Upper lobe of left lung (tissue), 6 donors: ENCODE data around the gene TFF3. TPM values are rescaled to one million over a fixed set of nuclear protein-coding genes. Genes with fewer than 3 reads are reported as not detected.

Source experiments
- ATAC-seq, 2 donors: fragments of 200-7000 bp; cut with Tn5 transposase; one replicate each; pipeline ENCODE4 v1.9.1; 2022; ENCODE audit warnings: mild to moderate bottlenecking in 2 of 2, moderate library complexity in 2 of 2; ENCODE audit not compliant: low FRiP score in 2 of 2
- DNase-seq, 2 donors: peaks; one replicate each; pipeline ENCODE4 v3.0.0-alpha.2; 2019 to 2020
- H3K27ac ChIP-seq, 4 donors: fragments of 200-600 bp; sonication (generic); one replicate each; pipeline ENCODE4 v1.5.1; 2016 to 2019
- H3K27me3 ChIP-seq, 4 donors: fragments of 200-600 bp; sonication (generic); one replicate each; pipeline ENCODE4 v1.5.1; 2017 to 2019
- H3K36me3 ChIP-seq, 4 donors: fragments of 200-600 bp; sonication (generic); one replicate each; pipeline ENCODE4 v1.5.1; 2016 to 2019
- H3K4me1 ChIP-seq, 4 donors: fragments of 200-600 bp; sonication (generic); one replicate each; pipeline ENCODE4 v1.5.1; 2018 to 2019
- H3K4me3 ChIP-seq, 4 donors: fragments of 200-600 bp; sonication (generic); one replicate each; pipeline ENCODE4 v1.5.1; 2017 to 2019; ENCODE audit warnings: mild to moderate bottlenecking in 2 of 4, moderate library complexity in 1 of 4
- H3K9me3 ChIP-seq, 4 donors: fragments of 200-600 bp; sonication (generic); one replicate each; pipeline ENCODE4 v1.5.1; 2018 to 2019
- EP300 ChIP-seq, 4 donors: sonication (generic); formaldehyde crosslinking; IDR thresholded peaks; one replicate each; pipeline ENCODE4 v1.5.1; 2017; ENCODE audit warnings: antibody characterized with exemption in 4 of 4, control low read depth in 2 of 4
- POLR2A ChIP-seq, 4 donors: fragments of 450-650 bp; IDR thresholded peaks; one replicate each; pipeline ENCODE4 v1.5.1; 2016 to 2017; ENCODE audit warnings: antibody characterized with exemption in 4 of 4, mild to moderate bottlenecking in 2 of 4
- POLR2AphosphoS5 ChIP-seq, 2 donors: sonication (generic); formaldehyde crosslinking; IDR thresholded peaks; one replicate each; pipeline ENCODE4 v1.5.1; 2017; ENCODE audit warnings: antibody characterized with exemption in 2 of 2
- WGBS, 2 donors: methylation state at CpG; one replicate each; pipeline ENCODE4 v1.1.5; 2017 to 2018; 5-methylcytosine and 5-hydroxymethylcytosine counted together
- total RNA-seq, 6 donors: library from RNA; depleted of rRNA in 4 of 6; stranded (reverse); fragments of >200 nt in 4 of 6; gene quantifications; one replicate each; pipeline versions ENCODE4 v1.1.0 to v1.2.1, GENCODE V29; 2016 to 2021
- TF ChIP-seq, protein P1 (sequence below), 6 experiments: fragments of 450-650 bp in 4 of 6; fragments of 200-600 bp in 2 of 6; sonication (generic) in 2 of 6; IDR thresholded peaks; one replicate each; pipeline ENCODE4 v1.5.1; 2016 to 2019; ENCODE audit warnings: antibody characterized with exemption in 6 of 6
- donor health status: DM: no; HTN: no; CAD: no; lungs with moderate emphysema.
- donor health status: DM: no; HTN: yes; CAD: no; lungs with severe emphysema.

Gene TFF3
- total RNA-seq, 6 donors from 2014 or later, result 5.9 to 21.5 (median 18.2) TPM

DNA sequence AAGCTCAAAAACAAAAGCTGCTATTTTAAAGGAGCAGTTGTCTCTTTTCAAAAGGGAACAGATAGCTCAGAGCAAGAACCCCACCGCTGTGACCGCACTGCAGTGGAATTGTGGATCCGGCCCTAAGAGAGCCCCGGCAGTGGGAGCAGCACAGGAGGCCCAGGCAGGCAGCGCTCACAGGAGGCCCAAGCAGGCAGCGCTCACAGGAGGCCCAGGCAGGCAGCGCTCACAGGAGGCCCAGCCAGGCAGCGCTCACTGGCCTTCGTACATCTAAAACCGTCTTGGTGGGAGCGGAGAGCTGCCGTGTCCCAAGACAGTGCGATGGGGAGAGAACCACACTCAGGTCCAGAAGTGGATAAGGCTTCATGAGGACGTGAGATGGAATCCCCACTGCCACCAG is 4.0 kb downstream of the TFF3 start:
- ATAC-seq (no peak), DNase-seq (peak; percentile 14 to 46)
- Histone ChIP-seq H3K36me3 (no peaks in the 10 kb centered on the region), H3K27ac (no peak overlapping the region), H3K4me1 (peaks cover 14 to 25% (median 19%) of the 10 kb centered on the region in 4 donors), H3K9me3 (no peaks in the 10 kb centered on the region), H3K27me3 (no peaks in the 10 kb centered on the region), H3K4me3 (no peak overlapping the region)
- TF ChIP-seq POLR2A (IDR thresholded peaks at IDR 0.05) (no peak), EP300 (IDR thresholded peaks at IDR 0.05) (no peak)
- 93 to 99% methylated on average over 11 to 14 of the region's 14 CpGs for WGBS, 2 donors

DNA sequence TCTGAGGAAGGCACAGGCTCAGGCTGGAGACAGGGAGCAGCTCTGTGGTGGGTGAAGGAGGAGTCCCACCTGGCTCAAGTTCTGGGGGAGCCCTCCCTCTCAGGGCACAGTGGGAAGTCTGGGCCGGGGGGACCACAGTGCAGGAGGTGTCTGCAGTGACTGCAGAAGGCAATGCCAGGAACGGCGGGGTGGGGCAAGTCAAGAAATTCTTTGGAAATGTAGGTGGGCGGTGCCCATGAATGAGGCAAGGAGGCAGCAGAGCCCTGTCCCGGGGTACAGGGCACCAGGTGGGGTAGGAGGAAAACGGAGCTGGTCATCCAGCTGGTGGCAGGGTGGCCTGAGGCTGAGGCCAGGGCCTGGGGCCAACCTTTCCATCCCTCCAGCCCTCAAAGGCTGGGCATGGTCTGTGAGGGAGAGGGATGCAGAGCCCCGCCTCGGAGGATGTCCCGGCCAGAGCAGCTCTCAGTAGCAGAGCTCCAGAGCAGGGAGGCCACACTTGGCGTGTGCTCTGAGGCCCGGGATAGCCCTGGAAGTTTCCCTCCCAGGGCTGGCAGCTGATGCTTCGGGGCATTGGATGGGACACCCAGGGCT is 4.7 kb downstream of the TFF3 start:
- Histone ChIP-seq H3K27ac (no peak overlapping the region), H3K4me3 (no peak overlapping the region), H3K27me3 (no peaks in the 10 kb centered on the region), H3K4me1 (peaks cover 14 to 25% (median 19%) of the 10 kb centered on the region in 4 donors), H3K36me3 (no peaks in the 10 kb centered on the region), H3K9me3 (no peaks in the 10 kb centered on the region)
- ATAC-seq, result peak in 1 of 2 donors; percentile 1
- TF ChIP-seq POLR2AphosphoS5 (IDR thresholded peaks at IDR 0.05), result no peak
- TF ChIP-seq POLR2A (IDR thresholded peaks at IDR 0.05), result no peak
- TF ChIP-seq, protein P1, sequence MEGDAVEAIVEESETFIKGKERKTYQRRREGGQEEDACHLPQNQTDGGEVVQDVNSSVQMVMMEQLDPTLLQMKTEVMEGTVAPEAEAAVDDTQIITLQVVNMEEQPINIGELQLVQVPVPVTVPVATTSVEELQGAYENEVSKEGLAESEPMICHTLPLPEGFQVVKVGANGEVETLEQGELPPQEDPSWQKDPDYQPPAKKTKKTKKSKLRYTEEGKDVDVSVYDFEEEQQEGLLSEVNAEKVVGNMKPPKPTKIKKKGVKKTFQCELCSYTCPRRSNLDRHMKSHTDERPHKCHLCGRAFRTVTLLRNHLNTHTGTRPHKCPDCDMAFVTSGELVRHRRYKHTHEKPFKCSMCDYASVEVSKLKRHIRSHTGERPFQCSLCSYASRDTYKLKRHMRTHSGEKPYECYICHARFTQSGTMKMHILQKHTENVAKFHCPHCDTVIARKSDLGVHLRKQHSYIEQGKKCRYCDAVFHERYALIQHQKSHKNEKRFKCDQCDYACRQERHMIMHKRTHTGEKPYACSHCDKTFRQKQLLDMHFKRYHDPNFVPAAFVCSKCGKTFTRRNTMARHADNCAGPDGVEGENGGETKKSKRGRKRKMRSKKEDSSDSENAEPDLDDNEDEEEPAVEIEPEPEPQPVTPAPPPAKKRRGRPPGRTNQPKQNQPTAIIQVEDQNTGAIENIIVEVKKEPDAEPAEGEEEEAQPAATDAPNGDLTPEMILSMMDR (IDR thresholded peaks at IDR 0.05), result no peak
- no peak for TF ChIP-seq EP300 (IDR thresholded peaks at IDR 0.05)
- DNase-seq, result peak in 1 of 2 donors; percentile 34
- 79 to 81% methylated on average over 5 to 6 of the region's 12 CpGs for WGBS, 2 donors

DNA sequence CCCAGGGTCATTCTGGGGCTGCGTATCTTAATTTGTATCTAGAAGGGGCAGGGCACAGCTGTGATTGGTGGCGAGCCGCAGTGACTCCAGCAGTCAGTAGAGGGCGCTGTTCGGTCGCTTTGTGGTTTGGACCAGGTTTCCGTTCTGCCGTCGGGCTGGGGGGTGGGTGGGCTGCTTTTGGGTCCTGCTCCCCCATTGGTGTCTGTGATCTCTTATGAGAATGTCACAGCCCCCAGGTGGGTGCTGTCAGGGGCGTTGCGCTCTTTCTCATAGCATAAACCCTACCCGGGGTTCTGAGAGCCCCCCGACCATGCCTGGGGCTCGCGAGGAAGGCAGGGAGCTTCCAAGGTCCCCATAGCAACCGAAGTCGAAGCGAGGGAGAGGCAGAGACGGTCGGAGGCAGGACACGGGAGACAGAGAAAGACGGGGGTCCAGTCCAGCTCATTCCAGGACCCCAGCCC is 5.4 kb downstream of the TFF3 start:
- H3K36me3 ChIP-seq, result no peaks in the 10 kb centered on the region
- DNase-seq (peak; percentile 10 to 68), ATAC-seq (peak; percentile 63 to 77)
- H3K9me3 ChIP-seq, result no peaks in the 10 kb centered on the region
- TF ChIP-seq, protein P1 (IDR thresholded peaks at IDR 0.05), result peak; percentile 67 to 87 (median 72)
- no peak for TF ChIP-seq EP300 (IDR thresholded peaks at IDR 0.05)
- WGBS, 2 donors, result 13 to 15% methylated on average over 4 to 22 of the region's 22 CpGs
- no peaks in the 10 kb centered on the region for H3K27me3 ChIP-seq
- peaks cover 14 to 25% (median 16%) of the 10 kb centered on the region in 4 donors for H3K4me1 ChIP-seq
- no peak overlapping the region for H3K4me3 ChIP-seq
- no peak overlapping the region for H3K27ac ChIP-seq

DNA sequence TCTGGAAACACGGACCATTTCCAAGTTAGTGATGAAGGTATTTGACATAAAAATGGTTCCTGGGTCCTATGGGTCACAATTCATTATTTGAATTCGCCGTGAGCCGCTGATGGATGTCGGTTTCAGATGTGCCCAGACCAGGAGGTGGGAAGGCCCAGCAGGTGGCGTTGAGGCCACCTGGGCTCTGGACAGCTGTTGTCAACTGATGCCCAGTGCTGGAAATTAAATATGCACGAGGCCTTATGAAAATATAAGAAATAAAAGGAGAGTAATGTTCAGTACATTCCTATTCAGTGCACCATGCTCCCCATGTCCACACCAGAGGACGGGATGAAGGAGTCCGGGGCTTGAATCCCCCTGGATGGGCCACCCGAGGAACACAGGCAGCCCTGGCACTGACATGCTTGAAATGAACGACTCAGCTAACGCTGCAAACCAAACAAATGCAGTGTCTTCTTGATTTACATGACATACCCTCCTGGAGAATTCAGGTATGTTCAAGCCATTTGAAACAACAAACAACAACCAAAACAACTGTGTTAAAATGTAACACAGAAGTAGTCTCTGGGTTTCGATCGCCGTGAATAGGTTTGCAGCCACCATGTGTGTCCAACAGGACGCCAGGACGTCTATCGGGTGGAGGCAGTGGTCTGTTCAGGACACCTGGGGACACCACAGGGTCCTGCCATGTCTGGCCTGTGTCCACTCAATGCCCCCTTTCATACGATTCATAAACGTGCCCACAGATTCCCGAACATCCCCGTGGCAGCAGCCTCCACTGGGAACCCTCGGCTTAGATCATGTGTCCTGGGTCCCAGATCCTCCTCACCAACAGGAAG is 6.1 kb downstream of the TFF3 start:
- Histone ChIP-seq H3K4me1 (peaks cover 14 to 25% (median 16%) of the 10 kb centered on the region in 4 donors), H3K9me3 (no peaks in the 10 kb centered on the region), H3K27ac (no peak overlapping the region), H3K4me3 (no peak overlapping the region), H3K36me3 (no peaks in the 10 kb centered on the region), H3K27me3 (no peaks in the 10 kb centered on the region)
- 59 to 67% methylated on average over 18 to 23 of the region's 23 CpGs for WGBS, 2 donors
- TF ChIP-seq EP300 (IDR thresholded peaks at IDR 0.05) (no peak), POLR2AphosphoS5 (IDR thresholded peaks at IDR 0.05) (no peak)
- DNase-seq, result no peak
- no peak for ATAC-seq

DNA sequence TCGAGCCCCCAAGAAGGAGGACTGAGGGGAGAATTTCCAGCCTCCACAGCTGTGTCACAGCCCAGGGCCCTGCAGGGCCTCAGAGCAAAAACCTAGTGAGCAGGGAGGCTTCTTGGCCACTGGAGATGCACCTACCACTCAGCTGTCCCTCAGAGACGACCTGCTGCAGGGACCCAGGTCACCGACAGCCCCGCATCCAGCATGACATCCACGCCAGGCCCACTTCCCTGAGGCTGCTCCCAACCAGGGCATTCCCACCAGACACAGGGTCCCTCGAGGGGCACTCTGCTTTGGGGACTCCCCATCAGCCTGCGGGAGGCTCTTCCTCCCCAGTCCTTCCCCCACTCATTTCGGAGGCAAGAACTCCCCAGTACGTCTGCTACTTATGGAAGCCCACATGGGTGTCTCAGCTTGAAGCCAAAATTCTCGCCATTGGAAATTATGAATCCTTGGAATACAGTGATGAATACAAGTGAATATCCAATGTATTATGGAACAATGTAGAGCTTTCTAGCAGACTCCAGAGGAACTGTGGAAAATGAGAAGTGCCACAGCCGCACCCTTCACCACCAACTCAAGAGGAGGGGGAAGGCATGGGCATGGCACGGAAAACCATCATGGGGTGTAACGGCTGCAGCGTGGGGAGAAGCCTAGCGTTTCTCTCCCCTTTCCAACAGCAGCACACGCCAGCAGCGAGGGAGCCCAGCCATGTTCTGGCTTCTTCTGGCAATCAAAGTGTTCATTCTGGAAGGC is 6.9 kb downstream of the TFF3 start:
- TF ChIP-seq, protein P1 (IDR thresholded peaks at IDR 0.05), result no peak
- TF ChIP-seq POLR2AphosphoS5 (IDR thresholded peaks at IDR 0.05) (no peak), EP300 (IDR thresholded peaks at IDR 0.05) (no peak), POLR2A (IDR thresholded peaks at IDR 0.05) (no peak)

More for the DNA sequence above, 6.9 kb downstream of the TFF3 start:
- peaks cover 8 to 19% (median 11%) of the 10 kb centered on the region in 4 donors for H3K4me1 ChIP-seq
- peak in 1 of 2 donors; percentile 49 for ATAC-seq
- H3K27ac ChIP-seq, result no peak overlapping the region
- no peaks in the 10 kb centered on the region for H3K9me3 ChIP-seq
- H3K36me3 ChIP-seq, result no peaks in the 10 kb centered on the region
- no peak overlapping the region for H3K4me3 ChIP-seq
- WGBS, 2 donors, result 82 to 85% methylated on average over 15 to 17 of the region's 17 CpGs
- no peaks in the 10 kb centered on the region for H3K27me3 ChIP-seq
- DNase-seq, result peak in 1 of 2 donors; percentile 20
